Measurements from ENCODE around the gene CAMSAP2. TPM values are rescaled to one million over a fixed set of nuclear protein-coding genes. Genes with fewer than 3 reads are reported as not detected.

The CAMSAP2 gene
- total RNA-seq, 2 experiments from 2014 or later = 2.0 to 2.4 TPM

Other genes starting within 250 kb of the CAMSAP2 start
- 10 to 100 TPM; 17.4 to 17.8 TPM for gene KIF14, start 118.1 kb upstream of the CAMSAP2 start, total RNA-seq
- gene DDX59, start 69.0 kb upstream of the CAMSAP2 start, total RNA-seq = 10 to 100 TPM; 18.3 to 19.2 TPM
- not detected for gene GPR25, start 134.1 kb downstream of the CAMSAP2 start, total RNA-seq
- under 1 TPM in 1 of 2 experiments, not detected in 1; 0.04 TPM for gene INAVA, start 156.0 kb downstream of the CAMSAP2 start, total RNA-seq